NB4 (cell line): ENCODE data around the gene TAF5L.

ENCODE experiments used
- DNase-seq: peaks from one replicate; pipeline ENCODE4 v3.0.0; 2010; ENCODE audit warnings: low read depth
- H3K4me3 ChIP-seq: one replicate; pipeline ENCODE4 v1.5.1; 2011; ENCODE audit warnings: mild to moderate bottlenecking, low read depth, low read length, moderate library complexity
- MYC ChIP-seq: IDR thresholded peaks from 2 replicates; pipeline ENCODE4 v1.6.1; 2011; ENCODE audit warnings: low read depth, low read length
- POLR2A ChIP-seq: IDR thresholded peaks from 2 replicates; pipeline ENCODE4 v1.6.1; 2011; ENCODE audit warnings: mild to moderate bottlenecking; ENCODE audit not compliant: insufficient read length; ENCODE audit errors: extremely low read depth
- TF ChIP-seq, protein P1 (sequence below): IDR thresholded peaks from 2 replicates; pipeline ENCODE4 v1.6.1; 2011; ENCODE audit warnings: low read depth, low read length
- TF ChIP-seq, protein P2 (sequence below): IDR thresholded peaks from one replicate; pipeline ENCODE4 v1.5.1; 2012; ENCODE audit warnings: low read depth, low read length

The TAF5L gene

DNA sequence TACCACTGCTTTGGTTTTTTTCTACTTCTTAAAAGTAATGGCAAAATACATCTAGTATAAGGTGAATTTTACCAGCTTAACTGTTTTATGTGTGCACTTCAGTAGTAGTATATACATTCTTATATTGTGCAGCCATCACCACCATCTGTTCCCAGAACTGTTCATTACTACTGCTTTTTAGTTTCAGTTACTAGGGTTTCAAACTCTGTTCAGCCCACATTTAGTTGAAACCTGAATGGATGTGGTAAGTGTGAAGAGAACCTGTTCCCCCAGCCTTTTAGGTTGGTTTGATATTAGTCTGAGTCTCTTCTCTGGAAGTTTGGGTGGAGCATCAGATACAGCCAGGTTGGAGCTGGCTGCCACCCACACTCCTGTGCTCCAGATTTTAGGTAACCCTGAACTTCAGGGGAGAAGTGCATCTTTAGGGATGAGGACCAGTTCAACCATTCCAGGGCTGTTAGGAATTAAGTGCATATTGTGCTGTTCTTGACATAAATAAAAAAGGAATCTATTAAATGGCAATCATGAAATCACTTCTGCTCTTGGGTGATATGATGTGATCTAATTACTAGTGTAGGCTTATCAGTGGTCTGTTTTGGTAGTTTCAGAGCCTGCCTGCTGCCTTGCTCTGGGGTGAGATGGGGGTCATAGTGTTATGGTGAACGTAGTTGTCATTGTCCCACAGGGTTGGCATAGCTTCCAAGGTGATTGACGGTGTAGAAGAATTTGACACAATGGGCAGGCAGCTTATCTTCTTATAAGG is 32.3 kb upstream of the TAF5L start:
- TF ChIP-seq MYC (no peak), POLR2A (no peak)
- TF ChIP-seq, protein P1, sequence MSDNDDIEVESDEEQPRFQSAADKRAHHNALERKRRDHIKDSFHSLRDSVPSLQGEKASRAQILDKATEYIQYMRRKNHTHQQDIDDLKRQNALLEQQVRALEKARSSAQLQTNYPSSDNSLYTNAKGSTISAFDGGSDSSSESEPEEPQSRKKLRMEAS: no peak
- TF ChIP-seq, protein P2, sequence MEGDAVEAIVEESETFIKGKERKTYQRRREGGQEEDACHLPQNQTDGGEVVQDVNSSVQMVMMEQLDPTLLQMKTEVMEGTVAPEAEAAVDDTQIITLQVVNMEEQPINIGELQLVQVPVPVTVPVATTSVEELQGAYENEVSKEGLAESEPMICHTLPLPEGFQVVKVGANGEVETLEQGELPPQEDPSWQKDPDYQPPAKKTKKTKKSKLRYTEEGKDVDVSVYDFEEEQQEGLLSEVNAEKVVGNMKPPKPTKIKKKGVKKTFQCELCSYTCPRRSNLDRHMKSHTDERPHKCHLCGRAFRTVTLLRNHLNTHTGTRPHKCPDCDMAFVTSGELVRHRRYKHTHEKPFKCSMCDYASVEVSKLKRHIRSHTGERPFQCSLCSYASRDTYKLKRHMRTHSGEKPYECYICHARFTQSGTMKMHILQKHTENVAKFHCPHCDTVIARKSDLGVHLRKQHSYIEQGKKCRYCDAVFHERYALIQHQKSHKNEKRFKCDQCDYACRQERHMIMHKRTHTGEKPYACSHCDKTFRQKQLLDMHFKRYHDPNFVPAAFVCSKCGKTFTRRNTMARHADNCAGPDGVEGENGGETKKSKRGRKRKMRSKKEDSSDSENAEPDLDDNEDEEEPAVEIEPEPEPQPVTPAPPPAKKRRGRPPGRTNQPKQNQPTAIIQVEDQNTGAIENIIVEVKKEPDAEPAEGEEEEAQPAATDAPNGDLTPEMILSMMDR: no peak
- no peak overlapping the region for H3K4me3 ChIP-seq
- DNase-seq: no peak

DNA sequence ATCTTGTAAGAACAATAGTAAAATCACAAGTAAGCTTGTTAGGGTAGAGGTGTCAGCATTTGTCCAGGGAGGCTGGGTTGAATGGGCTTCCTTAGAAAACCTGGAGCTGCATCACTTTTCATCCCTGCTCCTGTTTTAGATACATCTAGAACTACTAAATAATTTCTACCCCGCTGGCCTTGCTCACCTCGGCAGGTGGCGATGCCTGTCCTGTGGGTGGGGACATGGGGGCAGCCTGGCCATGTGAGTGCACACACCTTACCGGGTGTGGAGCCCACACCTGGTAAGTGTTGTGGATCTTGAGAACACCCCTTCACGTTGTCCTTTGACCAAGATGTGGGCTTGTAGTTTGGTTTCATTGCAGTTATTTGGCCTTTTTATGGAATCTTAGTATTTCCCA is 29.9 kb upstream of the TAF5L start:
- no peak for TF ChIP-seq MYC
- H3K4me3 ChIP-seq: no peak overlapping the region
- DNase-seq: no peak

DNA sequence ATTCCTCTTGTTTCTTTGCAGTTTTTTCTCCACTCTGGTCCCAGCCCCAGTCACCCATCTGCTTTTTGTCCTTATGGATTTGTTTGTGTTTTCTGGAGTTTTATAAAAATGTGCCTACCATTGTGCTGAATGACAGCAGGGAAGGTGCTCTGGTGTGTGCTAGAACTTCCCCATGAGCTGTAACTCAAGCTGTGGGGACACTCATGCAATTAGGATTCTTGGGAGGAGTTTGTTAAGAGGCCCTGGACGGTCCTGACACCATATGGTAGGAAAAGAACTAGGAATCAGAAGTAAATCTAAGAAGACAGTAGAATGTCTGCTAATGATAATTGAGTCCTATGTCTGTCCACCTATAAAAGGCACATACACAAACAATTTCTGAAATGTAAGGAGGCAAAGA is 27.5 kb upstream of the TAF5L start:
- TF ChIP-seq, protein P1: no peak
- TF ChIP-seq, protein P2: no peak
- no peak for TF ChIP-seq POLR2A
- TF ChIP-seq MYC: no peak
- H3K4me3 ChIP-seq: no peak overlapping the region
- no peak for DNase-seq

DNA sequence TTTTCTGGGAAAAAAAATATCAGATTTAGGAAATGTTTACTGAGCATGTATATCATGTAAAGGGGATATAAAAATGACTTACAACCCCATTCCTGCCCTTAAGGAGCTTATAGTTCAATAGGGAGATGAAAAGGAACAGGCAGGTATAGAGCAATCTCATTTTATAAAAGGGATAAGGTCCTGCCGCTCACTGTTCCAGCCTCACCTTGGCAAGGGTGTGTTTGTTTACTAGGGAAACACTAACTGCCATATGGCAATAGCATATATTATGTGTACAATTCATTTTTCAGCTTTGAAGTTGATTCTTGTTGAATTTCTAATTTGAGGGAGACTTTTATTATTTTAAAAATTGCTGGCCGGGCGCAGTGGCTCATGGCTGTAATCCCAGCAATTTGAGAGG is 25.6 kb upstream of the TAF5L start:
- H3K4me3 ChIP-seq: no peak overlapping the region
- no peak for DNase-seq
- TF ChIP-seq, protein P1: no peak
- TF ChIP-seq, protein P2: no peak
- TF ChIP-seq MYC: no peak
- no peak for TF ChIP-seq POLR2A

DNA sequence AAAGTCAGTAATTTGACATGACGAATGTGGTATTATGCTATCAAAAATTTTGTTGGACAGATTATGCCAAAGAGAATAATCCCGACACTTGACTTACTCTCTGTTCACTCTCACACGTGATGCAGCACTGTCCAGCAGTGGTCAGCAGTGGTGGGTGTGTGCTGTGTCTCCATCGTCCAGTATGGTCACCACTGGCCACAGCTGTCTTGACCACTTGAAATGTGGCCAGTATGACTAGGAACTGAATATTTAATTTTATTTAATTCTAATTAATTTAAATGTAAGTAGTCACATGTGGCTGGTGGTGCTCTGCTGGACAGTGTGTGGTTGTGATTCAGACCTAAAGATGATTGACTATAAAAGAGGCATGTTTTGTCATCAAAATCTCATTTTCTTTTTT is 24.1 kb upstream of the TAF5L start:
- TF ChIP-seq, protein P2: no peak
- no peak for TF ChIP-seq MYC
- TF ChIP-seq, protein P1: no peak
- TF ChIP-seq POLR2A: no peak
- no peak for DNase-seq
- H3K4me3 ChIP-seq: no peak overlapping the region

DNA sequence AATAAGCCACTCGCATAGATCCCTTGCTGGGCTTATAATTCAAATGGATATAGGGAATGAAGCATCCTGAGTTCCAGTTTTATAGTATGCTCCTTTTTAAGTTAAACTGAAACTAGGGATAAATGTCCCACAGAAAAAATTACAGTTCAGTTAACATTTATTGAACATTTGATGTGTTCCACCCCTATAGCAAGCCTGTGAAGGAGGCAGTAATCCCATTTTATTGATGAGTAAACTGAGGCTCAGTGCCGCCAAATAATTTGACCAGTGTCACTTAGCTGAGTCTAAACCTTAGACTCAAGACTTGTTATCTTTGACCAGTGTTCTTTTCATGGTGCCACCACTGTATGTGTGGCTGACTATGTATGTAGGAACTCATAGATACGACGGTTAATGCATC is 22.5 kb upstream of the TAF5L start:
- no peak overlapping the region for H3K4me3 ChIP-seq
- no peak for DNase-seq
- TF ChIP-seq, protein P1: no peak
- TF ChIP-seq, protein P2: no peak
- TF ChIP-seq POLR2A: no peak
